ENCODE data around the gene PARP11.

The PARP11 gene

GRCh38 chr12:3872800-3873636, at the start of gene PARP11:
Gene PARP11 (minus strand): TSS chr12:3873399. CDS start chr12:3873229, 170 bp downstream.
- DNase-seq: peak; percentile 96

- no peak for DNase-seq
These were observed 48.8 kb upstream of the PARP11 start for GRCh38 chr12:3922033-3922432.

DNA sequence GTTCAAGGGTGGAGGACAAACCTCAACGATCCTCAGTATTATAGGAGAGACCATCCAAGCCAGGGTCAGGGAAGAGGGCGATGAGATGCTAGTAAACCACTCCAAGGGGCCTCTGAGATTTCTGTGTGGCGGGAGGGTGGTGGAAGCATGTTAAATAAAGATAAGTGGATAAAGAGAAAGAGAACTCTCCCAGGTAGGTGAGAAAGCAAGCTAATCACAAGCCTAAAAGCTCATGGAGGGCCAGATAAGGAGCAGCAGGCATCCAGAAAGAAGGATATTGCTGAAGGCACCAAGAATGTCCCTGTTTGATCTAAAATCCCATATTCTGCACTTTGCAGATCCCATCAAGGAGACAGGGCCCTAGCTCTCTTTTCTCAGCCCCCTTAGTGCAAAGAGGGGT, 48.3 kb upstream of the PARP11 start:
- DNase-seq: no peak

DNA sequence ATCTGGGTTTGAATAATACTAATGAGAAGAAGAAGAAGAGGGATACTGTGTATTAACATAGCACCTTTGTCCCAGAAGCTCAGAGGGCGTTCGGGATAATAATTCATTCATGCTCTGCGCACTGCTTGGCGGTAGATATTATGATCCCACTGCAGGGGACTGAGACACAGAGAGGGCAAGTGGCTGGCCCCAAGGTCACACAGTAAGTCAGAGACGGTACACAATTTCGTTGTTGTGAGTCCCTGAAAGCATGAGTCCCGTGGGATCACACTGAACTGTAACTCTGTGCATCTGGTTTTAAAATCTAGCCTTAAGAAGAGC, 47.9 kb upstream of the PARP11 start:
- DNase-seq: no peak

GRCh38 chr12:3920351-3921150, 47.4 kb upstream of the PARP11 start:
- DNase-seq: no peak

GRCh38 chr12:3913278-3913677, 40.1 kb upstream of the PARP11 start:
- DNase-seq: no peak

GRCh38 chr12:3912863-3913262, 39.7 kb upstream of the PARP11 start:
- DNase-seq: no peak

DNA sequence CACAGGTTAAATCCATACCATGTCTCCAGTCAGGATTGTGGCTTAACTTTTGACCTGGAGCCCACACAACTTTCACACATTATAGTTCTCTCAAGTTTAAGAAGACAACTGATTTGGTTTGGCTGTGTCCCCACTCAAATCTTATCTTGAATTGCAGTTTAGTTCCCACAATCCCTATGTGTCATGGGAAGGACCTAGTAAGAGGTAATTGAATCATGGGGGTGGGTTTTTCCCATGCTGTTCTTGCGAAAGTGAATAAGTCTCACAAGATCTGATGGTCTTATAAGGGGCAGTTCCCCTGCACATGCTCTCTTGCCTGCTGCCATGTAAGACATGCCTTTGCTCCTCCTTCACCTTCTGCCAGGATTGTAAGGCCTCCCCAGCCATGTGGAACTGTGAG, 38.2 kb upstream of the PARP11 start:
- no peak for DNase-seq

DNA sequence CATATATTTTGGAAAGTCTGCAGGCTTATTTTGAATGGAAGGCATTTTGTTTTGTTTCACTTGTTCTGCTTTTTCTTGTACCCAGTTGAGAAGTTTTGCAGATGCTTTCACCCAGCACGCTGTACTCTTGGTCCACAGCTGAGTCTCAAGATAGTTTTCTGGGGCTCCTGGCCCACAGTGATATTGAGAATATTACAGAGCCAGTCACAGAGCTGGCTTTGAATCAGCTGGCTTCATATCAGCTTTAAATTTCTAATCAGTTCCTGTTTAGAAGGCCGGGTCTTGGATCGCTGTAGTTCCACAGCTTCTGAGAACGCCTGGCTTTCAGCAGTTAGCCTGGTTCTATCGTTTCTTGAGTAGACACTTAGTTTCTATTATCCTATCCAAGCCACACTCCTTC, 32.5 kb upstream of the PARP11 start:
- DNase-seq: no peak

GRCh38 chr12:3904999-3905398, 31.8 kb upstream of the PARP11 start:
- DNase-seq: no peak

GRCh38 chr12:3902921-3903320, 29.7 kb upstream of the PARP11 start:
- DNase-seq: no peak

DNA sequence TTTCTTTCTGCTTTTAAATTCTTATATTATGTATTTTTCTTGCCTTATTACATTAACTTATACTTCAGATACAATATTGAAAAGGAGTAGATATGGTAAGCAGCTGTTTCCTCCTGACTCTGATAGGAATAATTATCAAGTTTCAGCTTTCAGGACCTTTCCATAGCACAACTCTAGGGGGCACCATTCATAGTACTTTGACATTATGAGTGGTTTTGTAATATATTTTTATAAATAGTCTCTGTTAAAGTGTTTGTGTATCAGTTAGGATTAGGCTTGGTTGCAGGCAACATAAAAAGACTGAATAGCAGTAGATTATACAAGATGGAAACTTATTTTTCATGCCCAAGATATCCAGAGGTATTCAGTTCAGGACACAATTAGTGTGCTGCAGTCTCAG, 27.9 kb upstream of the PARP11 start:
- DNase-seq: no peak

DNA sequence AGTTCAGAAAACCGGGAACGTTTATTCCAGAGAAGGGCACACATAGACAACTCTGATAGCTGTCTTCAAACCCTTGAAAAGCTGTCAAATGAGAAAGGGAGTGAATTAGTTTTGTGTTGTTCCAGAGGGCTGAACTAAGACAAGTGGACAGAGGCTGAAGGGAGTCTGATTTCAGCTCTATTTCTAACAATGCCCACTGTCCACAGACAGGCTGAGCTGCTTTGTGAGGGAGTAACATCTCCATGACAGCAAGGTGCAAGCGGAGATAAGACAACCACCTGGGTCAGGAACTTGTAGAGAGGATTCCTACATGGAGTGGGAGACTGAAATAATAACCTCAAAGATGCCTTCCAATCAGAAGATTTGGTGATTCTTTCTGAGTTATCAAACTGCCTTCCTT, 25.6 kb upstream of the PARP11 start:
- DNase-seq: no peak

DNA sequence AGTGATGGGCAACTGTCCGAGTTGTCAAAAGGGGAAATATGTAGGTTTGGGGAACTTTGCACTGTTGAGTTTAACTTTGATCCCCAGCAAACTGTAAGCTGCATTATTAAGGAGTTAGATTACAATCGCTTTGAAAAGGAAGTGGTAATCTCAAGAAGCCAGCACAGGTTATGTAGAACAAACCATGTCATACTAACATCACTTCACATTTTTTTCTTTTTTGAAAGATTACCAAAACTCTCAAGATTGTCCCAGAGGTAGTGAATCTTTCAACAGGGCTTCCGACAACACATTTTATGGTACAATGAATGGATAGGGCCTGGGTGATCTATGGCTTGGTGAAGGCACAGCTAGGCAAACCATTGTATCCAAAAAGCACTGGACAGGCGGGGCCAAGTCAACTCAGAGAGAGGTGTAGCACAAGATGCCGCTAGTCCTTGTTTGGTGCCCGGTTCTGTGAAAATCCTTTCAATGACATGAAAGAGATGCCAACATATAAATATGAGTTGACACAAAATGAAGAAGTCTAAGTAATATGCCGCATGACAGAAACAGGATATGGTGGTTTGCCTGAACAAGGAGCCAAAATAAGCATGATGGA, 24.3 kb upstream of the PARP11 start:
- peak; percentile 62 for DNase-seq

- DNase-seq: no peak
These were observed 23.7 kb upstream of the PARP11 start for GRCh38 chr12:3896801-3897351.

DNA sequence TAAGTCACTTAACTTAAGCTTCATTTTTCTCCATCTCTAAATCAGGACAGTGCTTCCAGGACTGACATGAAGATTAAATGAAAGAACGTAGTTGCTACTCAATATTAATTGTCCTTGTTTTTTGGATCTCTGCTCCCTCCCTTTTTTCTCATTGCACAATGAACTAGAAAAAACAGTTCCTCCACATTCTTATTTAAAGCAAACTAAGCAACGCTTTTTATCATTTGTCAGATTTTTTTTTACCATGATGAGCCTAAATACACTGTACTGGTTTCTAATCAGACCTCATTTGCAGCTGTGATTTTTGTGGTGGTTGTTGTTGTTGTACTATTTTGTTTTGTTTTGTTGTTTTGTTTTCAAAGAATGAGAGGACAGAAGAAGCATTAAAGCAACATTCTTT, 23.2 kb upstream of the PARP11 start:
- DNase-seq: no peak

GRCh38 chr12:3892631-3893030, 19.4 kb upstream of the PARP11 start:
- no peak for DNase-seq

GRCh38 chr12:3891201-3891600, 18.0 kb upstream of the PARP11 start:
- no peak for DNase-seq

DNA sequence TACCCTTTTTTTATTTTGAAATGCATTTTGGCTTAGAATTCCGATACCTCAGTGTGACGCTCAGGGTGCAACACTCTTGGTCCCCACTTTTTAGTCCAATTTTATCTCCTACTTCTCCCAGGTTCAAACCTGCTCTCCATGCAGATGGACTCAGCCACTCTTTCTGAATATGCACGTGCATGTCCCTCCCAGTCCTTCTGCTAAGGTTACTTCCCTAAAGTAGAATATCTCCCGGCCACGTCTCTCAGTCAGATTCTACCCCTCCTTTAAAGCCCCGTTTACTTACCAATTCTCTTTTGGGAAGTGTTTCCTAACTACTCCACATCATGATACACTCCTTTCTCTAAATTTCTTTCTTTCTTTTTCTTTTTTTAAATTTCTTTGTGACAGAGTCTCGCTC, 15.5 kb upstream of the PARP11 start:
- no peak for DNase-seq

DNA sequence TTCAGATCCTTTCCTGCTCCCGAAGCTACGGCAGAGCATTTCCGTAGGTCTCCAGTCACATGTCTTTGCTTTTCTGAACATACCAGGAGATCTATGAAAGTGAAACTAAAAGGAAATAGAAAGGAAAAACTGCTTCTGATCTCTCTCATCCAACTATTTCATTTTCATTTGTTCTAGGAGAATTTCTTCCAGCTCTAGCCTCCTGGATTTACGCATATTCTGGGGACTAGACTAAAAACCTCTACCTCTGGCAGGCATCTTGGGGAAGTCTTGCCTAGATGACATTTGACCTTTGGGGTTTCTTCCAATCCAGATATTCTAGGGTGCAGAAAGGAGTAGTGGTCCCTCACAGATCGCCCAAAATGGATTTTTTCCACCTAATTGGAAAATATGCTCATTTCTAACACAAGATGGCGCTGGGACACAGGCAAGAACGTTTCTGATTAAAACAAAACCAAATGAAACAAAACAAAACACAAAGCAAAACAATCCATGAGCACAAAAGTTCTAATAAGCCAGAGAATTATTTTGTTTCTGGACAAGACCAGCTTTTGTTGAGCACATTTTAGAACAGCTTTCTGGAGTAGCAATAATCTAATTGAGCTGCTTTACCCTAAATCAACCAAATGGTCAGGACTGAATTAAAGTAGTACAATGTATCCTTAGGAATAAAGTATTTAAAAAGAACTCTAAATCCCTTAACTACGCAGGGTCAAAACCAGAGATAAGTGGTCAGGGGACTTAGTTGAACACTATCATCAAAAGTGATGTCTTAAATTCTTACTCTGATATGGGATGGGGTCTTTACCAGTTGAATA, 12.3 kb upstream of the PARP11 start:
- DNase-seq: peak; percentile 78

- DNase-seq: no peak
These were observed 11.5 kb upstream of the PARP11 start for GRCh38 chr12:3884671-3885070.

- DNase-seq: peak; percentile 33
These were observed 9.8 kb upstream of the PARP11 start for GRCh38 chr12:3882896-3883564.
